Tibial artery (tissue), 4 donors: ENCODE results near the gene AMIGO2.

Experiments
- DNase-seq, 2 donors: peaks; one replicate each; pipeline ENCODE4 v3.0.0-alpha.2; 2019
- H3K27ac ChIP-seq, 2 donors: fragments of 200-600 bp; sonication (generic) in 1 of 2; 1 replicate in 1 of 2; 2 replicates in 1 of 2; pipeline ENCODE4 v1.5.1; 2018 to 2019; ENCODE audit warnings: mild to moderate bottlenecking in 1 of 2
- H3K27me3 ChIP-seq, 2 donors: fragments of 200-600 bp; sonication (generic) in 1 of 2; one replicate each; pipeline versions ENCODE4 v1.5.1 to v1.6.0; 2016 to 2019
- H3K36me3 ChIP-seq, 3 donors: fragments of 200-600 bp; sonication (generic) in 2 of 3; one replicate each; pipeline ENCODE4 v1.5.1; 2016 to 2019; ENCODE audit warnings: mild to moderate bottlenecking in 2 of 3
- H3K4me1 ChIP-seq, 4 donors: fragments of 200-600 bp; sonication (generic) in 2 of 4; 1 replicate in 3 of 4; 2 replicates in 1 of 4; pipeline ENCODE4 v1.5.1; 2016 to 2019
- H3K4me3 ChIP-seq, 2 donors: fragments of 200-600 bp; sonication (generic) in 1 of 2; 1 replicate in 1 of 2; 2 replicates in 1 of 2; pipeline ENCODE4 v1.5.1; 2018 to 2019; ENCODE audit warnings: mild to moderate bottlenecking in 2 of 2
- H3K9me3 ChIP-seq, 3 donors: fragments of 200-600 bp; sonication (generic) in 1 of 3; one replicate each; pipeline ENCODE4 v1.5.1; 2016 to 2019
- CTCF ChIP-seq, 2 experiments: fragments of 200-600 bp in 1 of 2; fragments of 450-650 bp in 1 of 2; IDR thresholded peaks; one replicate each; pipeline ENCODE4 v1.5.1; 2017 to 2019; ENCODE audit warnings: antibody characterized with exemption in 2 of 2, mild to moderate bottlenecking in 1 of 2, moderate library complexity in 1 of 2
- intact Hi-C: fragments of 100-400 bp; cut with DNase I; formaldehyde crosslinking; loops from one replicate; pipeline ENCODE4 v1.15.0; 2023; ENCODE audit warnings: low total_unique reads

AMIGO2 gene

GRCh38 chr12:47035484-47035883, 44.3 kb downstream of the AMIGO2 start:
- intact Hi-C loops: loop anchor here (10.0 kb wide), 1 partner anchor 339 kb away; no protein-coding TSS in a partner anchor
- no peak overlapping the region for H3K4me3 ChIP-seq
- H3K27ac ChIP-seq: no peak overlapping the region
- no peak for DNase-seq
- TF ChIP-seq CTCF (IDR thresholded peaks at IDR 0.05): no peak
- no peaks in the 10 kb centered on the region for H3K9me3 ChIP-seq
- no peaks in the 10 kb centered on the region for H3K36me3 ChIP-seq
- no peaks in the 10 kb centered on the region for H3K27me3 ChIP-seq
- peaks cover 0 to 32% (median 11%) of the 10 kb centered on the region in 4 donors for H3K4me1 ChIP-seq

GRCh38 chr12:47034661-47035060, 45.1 kb downstream of the AMIGO2 start:
- intact Hi-C loops: loop anchor here (5.0 to 10.0 kb wide), 2 partner anchors 273 to 340 kb away; no protein-coding TSS in a partner anchor
- TF ChIP-seq CTCF (IDR thresholded peaks at IDR 0.05): no peak
- no peaks in the 10 kb centered on the region for H3K9me3 ChIP-seq
- no peaks in the 10 kb centered on the region for H3K36me3 ChIP-seq
- DNase-seq: no peak
- no peaks in the 10 kb centered on the region for H3K27me3 ChIP-seq
- H3K27ac ChIP-seq: no peak overlapping the region
- H3K4me1 ChIP-seq: peaks cover 0 to 32% (median 11%) of the 10 kb centered on the region in 4 donors
- no peak overlapping the region for H3K4me3 ChIP-seq

GRCh38 chr12:47033789-47034555, 45.8 kb downstream of the AMIGO2 start:
- Histone ChIP-seq H3K4me1 (peaks cover 0 to 28% (median 11%) of the 10 kb centered on the region in 4 donors), H3K9me3 (no peaks in the 10 kb centered on the region), H3K36me3 (no peaks in the 10 kb centered on the region), H3K27ac (peak overlapping the region; percentile 48 to 62), H3K4me3 (no peak overlapping the region), H3K27me3 (no peaks in the 10 kb centered on the region)
- intact Hi-C loops: loop anchor here (5.0 to 10.0 kb wide), 2 partner anchors 273 to 341 kb away; no protein-coding TSS in a partner anchor
- no peak for DNase-seq
- TF ChIP-seq CTCF (IDR thresholded peaks at IDR 0.05): no peak

GRCh38 chr12:47033081-47033480, 46.7 kb downstream of the AMIGO2 start:
- Histone ChIP-seq H3K4me1 (peaks cover 0 to 22% (median 11%) of the 10 kb centered on the region in 4 donors), H3K27ac (peak overlapping the region; percentile 48 to 62), H3K36me3 (no peaks in the 10 kb centered on the region), H3K9me3 (no peaks in the 10 kb centered on the region), H3K4me3 (peak overlapping the region in 1 of 2 donors; percentile 11), H3K27me3 (no peaks in the 10 kb centered on the region)
- peak; percentile 51 to 83 for DNase-seq
- no peak for TF ChIP-seq CTCF (IDR thresholded peaks at IDR 0.05)
- intact Hi-C loops: loop anchor here (5.0 to 10.0 kb wide), 2 partner anchors 274 to 342 kb away; no protein-coding TSS in a partner anchor

GRCh38 chr12:47032644-47033043, 47.1 kb downstream of the AMIGO2 start:
- Histone ChIP-seq H3K27ac (peak overlapping the region; percentile 48 to 62), H3K9me3 (no peaks in the 10 kb centered on the region), H3K36me3 (no peaks in the 10 kb centered on the region), H3K4me3 (peak overlapping the region in 1 of 2 donors; percentile 11), H3K27me3 (no peaks in the 10 kb centered on the region), H3K4me1 (peaks cover 0 to 18% (median 11%) of the 10 kb centered on the region in 4 donors)
- intact Hi-C loops: loop anchor here (5.0 to 10.0 kb wide), 2 partner anchors 275 to 342 kb away; no protein-coding TSS in a partner anchor
- peak; percentile 51 to 85 for TF ChIP-seq CTCF (IDR thresholded peaks at IDR 0.05)
- no peak for DNase-seq
